Prostate gland (tissue), 2 donors: ENCODE measurements around the gene NDUFB2.

ENCODE experiments used
- POLR2A ChIP-seq: fragments of 450-650 bp; IDR thresholded peaks from one replicate; pipeline ENCODE4 v1.6.1; 2016; ENCODE audit warnings: antibody characterized with exemption, mild to moderate bottlenecking
- POLR2AphosphoS5 ChIP-seq: sonication (generic); formaldehyde crosslinking; IDR thresholded peaks from one replicate; pipeline ENCODE4 v1.6.1; 2017; ENCODE audit warnings: antibody characterized with exemption
- TF ChIP-seq, protein P1 (sequence below), 4 experiments: fragments of 200-600 bp in 2 of 4; fragments of 450-650 bp in 2 of 4; sonication (generic) in 2 of 4; IDR thresholded peaks; 1 replicate in 3 of 4; 2 replicates in 1 of 4; pipeline ENCODE4 v1.5.1; 2016 to 2019; ENCODE audit warnings: antibody characterized with exemption in 4 of 4, mild to moderate bottlenecking in 2 of 4, moderate library complexity in 2 of 4

DNA sequence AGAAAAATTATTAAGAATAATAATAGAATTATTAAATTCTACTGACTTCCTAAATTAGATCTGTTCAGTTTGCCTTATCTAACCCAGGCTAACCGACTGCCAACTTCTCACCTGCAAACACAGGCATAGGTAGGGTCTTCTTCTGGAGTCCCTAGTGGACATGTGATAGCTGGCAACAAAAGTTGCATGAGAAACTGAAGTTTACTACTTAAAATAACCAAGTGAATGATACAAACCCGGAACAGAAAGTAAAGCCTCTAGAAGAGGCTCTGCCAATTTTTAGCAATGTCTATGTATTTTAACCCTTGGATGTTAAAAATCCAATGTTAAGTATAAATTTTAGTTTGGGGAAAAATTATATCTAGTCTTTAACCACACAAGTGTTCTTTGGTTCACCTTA lies 37.6 kb downstream of the NDUFB2 start:
- TF ChIP-seq, protein P1, sequence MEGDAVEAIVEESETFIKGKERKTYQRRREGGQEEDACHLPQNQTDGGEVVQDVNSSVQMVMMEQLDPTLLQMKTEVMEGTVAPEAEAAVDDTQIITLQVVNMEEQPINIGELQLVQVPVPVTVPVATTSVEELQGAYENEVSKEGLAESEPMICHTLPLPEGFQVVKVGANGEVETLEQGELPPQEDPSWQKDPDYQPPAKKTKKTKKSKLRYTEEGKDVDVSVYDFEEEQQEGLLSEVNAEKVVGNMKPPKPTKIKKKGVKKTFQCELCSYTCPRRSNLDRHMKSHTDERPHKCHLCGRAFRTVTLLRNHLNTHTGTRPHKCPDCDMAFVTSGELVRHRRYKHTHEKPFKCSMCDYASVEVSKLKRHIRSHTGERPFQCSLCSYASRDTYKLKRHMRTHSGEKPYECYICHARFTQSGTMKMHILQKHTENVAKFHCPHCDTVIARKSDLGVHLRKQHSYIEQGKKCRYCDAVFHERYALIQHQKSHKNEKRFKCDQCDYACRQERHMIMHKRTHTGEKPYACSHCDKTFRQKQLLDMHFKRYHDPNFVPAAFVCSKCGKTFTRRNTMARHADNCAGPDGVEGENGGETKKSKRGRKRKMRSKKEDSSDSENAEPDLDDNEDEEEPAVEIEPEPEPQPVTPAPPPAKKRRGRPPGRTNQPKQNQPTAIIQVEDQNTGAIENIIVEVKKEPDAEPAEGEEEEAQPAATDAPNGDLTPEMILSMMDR (IDR thresholded peaks at IDR 0.05) = no peak
- TF ChIP-seq POLR2AphosphoS5 = no peak
- TF ChIP-seq POLR2A = no peak
